DND-41 (cell line): Measurements from ENCODE around the gene EMC7.

Experiments used
- ATAC-seq: fragments of 200-7000 bp; cut with Tn5 transposase; 3 replicates; pipeline ENCODE4 v1.9.1; 2021; ENCODE audit warnings: low read depth; ENCODE audit not compliant: insufficient read depth
- DNase-seq: peaks from one replicate; pipeline ENCODE4 v3.0.0-alpha.2; 2020
- H2AFZ ChIP-seq: 2 replicates; pipeline ENCODE4 v1.6.0; 2012; ENCODE audit warnings: low read depth, low read length
- H3K27ac ChIP-seq: 2 replicates; pipeline ENCODE4 v1.5.1; 2012; ENCODE audit warnings: low read length, inconsistent platforms
- H3K27me3 ChIP-seq: fragments of 200-600 bp; sonication (generic); 2 replicates; pipeline ENCODE4 v1.6.0; 2012; ENCODE audit warnings: low read length, mild to moderate bottlenecking, inconsistent platforms; ENCODE audit not compliant: insufficient read depth, poor library complexity
- H3K36me3 ChIP-seq: 2 replicates; pipeline ENCODE4 v1.5.1; 2012; ENCODE audit warnings: low read length, inconsistent platforms; ENCODE audit not compliant: insufficient read depth
- H3K4me1 ChIP-seq: 2 replicates; pipeline ENCODE4 v1.5.1; 2012; ENCODE audit warnings: mild to moderate bottlenecking, low read length; ENCODE audit not compliant: insufficient read depth
- H3K4me2 ChIP-seq: 2 replicates; pipeline ENCODE4 v1.6.0; 2012; ENCODE audit warnings: mild to moderate bottlenecking, moderate library complexity, low read length, inconsistent platforms; ENCODE audit not compliant: insufficient read depth
- H3K4me3 ChIP-seq, 2 experiments: fragments of 200-600 bp in 1 of 2; shearing (Covaris generic) in 1 of 2; 2 replicates each; pipeline ENCODE4 v1.5.1; 2012 to 2016; ENCODE audit warnings: inconsistent platforms in 2 of 2, low read length in 2 of 2, mild to moderate bottlenecking in 2 of 2, low read depth in 1 of 2, moderate library complexity in 1 of 2
- H3K79me2 ChIP-seq: 2 replicates; pipeline ENCODE4 v1.6.0; 2012; ENCODE audit warnings: low read length, inconsistent platforms; ENCODE audit not compliant: insufficient read depth
- H3K9ac ChIP-seq: 2 replicates; pipeline ENCODE4 v1.6.0; 2012; ENCODE audit warnings: low read depth, mild to moderate bottlenecking, inconsistent platforms, low read length, moderate library complexity
- H3K9me3 ChIP-seq: 2 replicates; pipeline ENCODE4 v1.5.1; 2012; ENCODE audit warnings: low read length, moderate library complexity, mild to moderate bottlenecking, inconsistent platforms; ENCODE audit not compliant: insufficient read depth, severe bottlenecking
- H4K20me1 ChIP-seq: 2 replicates; pipeline ENCODE4 v1.6.0; 2012; ENCODE audit warnings: low read length; ENCODE audit not compliant: insufficient read depth
- CTCF ChIP-seq: IDR thresholded peaks from 2 replicates; pipeline ENCODE4 v1.5.1; 2012; ENCODE audit warnings: borderline replicate concordance, low read length, moderate library complexity, mild to moderate bottlenecking; ENCODE audit not compliant: poor library complexity, severe bottlenecking; ENCODE audit errors: extremely low read depth
- EZH2 ChIP-seq: IDR thresholded peaks from 3 replicates; pipeline ENCODE4 v1.6.1; 2012; ENCODE audit warnings: borderline replicate concordance, low read depth, mild to moderate bottlenecking, moderate library complexity, low read length, inconsistent platforms; ENCODE audit not compliant: severe bottlenecking

The EMC7 gene

DNA sequence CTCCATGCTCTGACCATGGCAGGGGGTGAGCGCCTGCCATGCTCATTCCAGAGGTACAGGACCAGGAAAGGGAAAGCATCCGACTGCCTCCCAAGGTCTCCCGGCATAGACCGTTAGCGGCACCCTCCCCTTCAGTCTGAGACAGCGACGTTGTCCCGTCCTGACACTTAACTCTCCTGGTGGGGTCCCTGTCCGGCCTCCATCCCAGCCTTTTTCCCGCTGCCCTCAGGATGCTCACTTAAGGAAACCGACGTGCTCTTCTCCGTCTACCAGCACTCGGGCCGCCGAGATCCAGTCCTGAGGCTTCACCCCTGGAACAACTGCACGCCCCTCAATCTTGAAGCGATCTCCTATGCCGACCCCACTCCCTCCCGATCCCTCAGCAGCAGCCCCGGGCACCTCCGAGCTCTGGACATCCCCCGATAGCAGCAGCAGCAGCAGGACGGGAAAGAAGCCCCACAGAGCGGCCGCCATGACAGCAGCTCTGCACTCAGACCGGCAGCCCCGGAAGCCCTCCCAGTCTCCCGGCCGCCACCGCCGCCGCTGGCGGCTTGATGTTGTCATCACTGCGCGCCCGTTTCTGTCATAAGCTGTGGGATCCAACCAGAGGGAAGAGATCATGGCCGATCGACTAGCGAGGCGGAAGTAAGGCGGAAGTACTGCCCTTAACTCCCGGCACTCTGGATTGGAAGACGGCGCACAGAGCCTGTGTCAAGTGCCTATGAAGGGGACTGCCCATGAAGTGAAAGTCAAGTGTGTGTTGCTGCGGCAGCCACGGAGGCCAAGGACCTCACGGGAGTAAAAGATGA lies at the start of gene EMC7, which contains the start of gene PGBD4:
EMC7 (minus strand) TSS at position 497 of the 809 bp plus-strand sequence; CDS start at position 474, 23 bp downstream.
PGBD4 (plus strand) TSS at position 718 of the 809 bp plus-strand sequence. CDS start 449 bp downstream, outside the sequence.
- peak; percentile 99 for ATAC-seq
- Histone ChIP-seq H3K79me2 (peaks cover 59% of the 10 kb centered on the region), H4K20me1 (peaks cover 4% of the 10 kb centered on the region; the same call in 1 of the 2 replicates), H3K27me3 (no peaks in the 10 kb centered on the region), H3K4me2 (peak within 1 kb of the TSS; percentile 76), H3K36me3 (peaks cover 5% of the 10 kb centered on the region; the same call in 1 of the 2 replicates), H2AFZ (peak within 1 kb of the TSS; percentile 99), H3K27ac (peak within 1 kb of the TSS; percentile 92), H3K9ac (peak within 1 kb of the TSS; percentile 92), H3K4me3 (peak within 1 kb of the TSS; percentile 72 to 87), H3K4me1 (peaks cover 28% of the 10 kb centered on the region), H3K9me3 (no peaks in the 10 kb centered on the region)
- DNase-seq, result peak; percentile 97
- TF ChIP-seq CTCF (no peak), EZH2 (no peak)

DNA sequence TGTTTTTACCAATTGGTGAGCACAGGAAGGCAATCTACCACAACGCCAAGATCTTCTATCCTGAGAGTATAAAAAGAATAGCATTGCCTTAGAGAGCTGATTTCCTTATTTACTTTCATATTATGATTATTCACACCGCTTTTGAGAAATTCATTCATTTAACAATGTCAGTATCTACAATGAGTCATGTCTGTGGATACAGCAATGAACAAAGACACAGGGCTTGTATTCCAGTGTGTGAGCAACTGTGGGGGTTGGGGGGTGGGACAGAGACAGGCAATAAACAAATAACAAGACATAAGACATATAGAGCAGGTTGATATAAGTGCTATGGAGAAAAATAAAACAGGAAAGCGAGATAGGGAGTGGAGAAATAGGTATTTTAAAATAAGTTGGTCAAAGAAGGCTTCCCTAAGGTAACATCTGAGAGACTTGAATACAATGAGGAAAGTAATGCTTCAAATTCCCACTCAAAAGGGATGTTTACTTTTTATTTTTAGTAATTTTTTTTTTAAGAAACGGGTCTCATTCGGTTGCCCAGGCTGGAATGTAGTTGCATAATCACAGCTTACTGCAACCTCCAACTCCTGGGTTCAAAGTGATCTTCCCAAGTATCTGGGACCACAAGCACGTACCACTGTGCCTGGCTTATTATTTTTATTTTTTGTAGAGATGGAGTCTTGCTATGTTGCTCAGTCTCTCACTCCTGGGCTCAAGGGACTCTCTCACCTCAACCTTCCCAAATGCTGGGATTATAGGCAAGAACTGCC lies 45.9 kb upstream of the EMC7 start:
- H3K79me2 ChIP-seq, result no peaks in the 10 kb centered on the region
- H3K9ac ChIP-seq, result no peak overlapping the region
- H3K4me3 ChIP-seq, result no peak overlapping the region
- no peaks in the 10 kb centered on the region for H3K9me3 ChIP-seq
- no peak for TF ChIP-seq EZH2
- no peak for TF ChIP-seq CTCF
- no peak for DNase-seq
- no peaks in the 10 kb centered on the region for H4K20me1 ChIP-seq
- H3K27me3 ChIP-seq, result no peaks in the 10 kb centered on the region
- no peak overlapping the region for H3K27ac ChIP-seq
- no peak overlapping the region for H3K4me2 ChIP-seq
- peaks cover 66% of the 10 kb centered on the region for H3K36me3 ChIP-seq
- no peak for ATAC-seq
- H3K4me1 ChIP-seq, result no peaks in the 10 kb centered on the region
- no peak overlapping the region for H2AFZ ChIP-seq

DNA sequence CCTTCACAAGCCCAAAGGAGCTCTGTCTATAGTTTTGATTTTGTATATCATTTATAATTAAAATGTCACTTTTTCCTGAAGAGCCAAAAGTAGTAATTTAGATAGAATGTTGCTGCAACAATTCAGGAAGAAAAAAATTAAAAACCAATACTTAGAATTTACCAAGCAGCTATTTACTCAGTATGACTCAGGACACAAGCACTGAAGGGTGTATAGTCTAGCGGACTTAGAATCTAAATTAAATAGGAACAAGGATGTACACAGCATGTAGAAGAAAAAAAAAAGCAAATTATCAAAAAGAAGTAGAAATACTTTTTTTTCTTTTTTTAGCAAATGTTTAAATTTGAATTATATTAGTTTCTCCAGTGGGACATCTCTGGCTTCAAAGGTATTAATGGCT lies 31.8 kb upstream of the EMC7 start:
- H3K4me2 ChIP-seq, result no peak overlapping the region
- no peaks in the 10 kb centered on the region for H3K27me3 ChIP-seq
- no peak for ATAC-seq
- no peaks in the 10 kb centered on the region for H3K9me3 ChIP-seq
- no peaks in the 10 kb centered on the region for H3K4me1 ChIP-seq
- no peaks in the 10 kb centered on the region; the same call in 1 of the 2 replicates for H3K36me3 ChIP-seq
- no peak for DNase-seq
- no peak overlapping the region for H3K4me3 ChIP-seq
- no peak overlapping the region for H2AFZ ChIP-seq
- no peak overlapping the region for H3K27ac ChIP-seq
- H3K79me2 ChIP-seq, result no peaks in the 10 kb centered on the region
- TF ChIP-seq CTCF (no peak), EZH2 (no peak)
- no peak overlapping the region for H3K9ac ChIP-seq
- no peaks in the 10 kb centered on the region for H4K20me1 ChIP-seq
